ENCODE data around the gene OSBPL2.

OSBPL2 gene

GRCh38 chr20:62229667-62230066 is 8.7 kb upstream of the OSBPL2 start:
- TF ChIP-seq CTCF (IDR thresholded peaks at IDR 0.05; ENCODE audit: control extremely low read depth, extremely low read depth, low read depth, missing control alignments): no peak
- CTCF ChIA-PET: no interaction called here
- POLR2A ChIA-PET: no interaction called here
- DNase-seq (ENCODE audit: extremely low spot score): no peak

- no peak for TF ChIP-seq CTCF (IDR thresholded peaks at IDR 0.05; ENCODE audit: control extremely low read depth, extremely low read depth, low read depth, missing control alignments)
- DNase-seq (ENCODE audit: extremely low spot score): no peak
- ChIA-PET CTCF (no interaction called here), POLR2A (no interaction called here)
Measured at GRCh38 chr20:62230276-62230675, 8.0 kb upstream of the OSBPL2 start.

GRCh38 chr20:62230696-62231095 is 7.6 kb upstream of the OSBPL2 start:
- POLR2A ChIA-PET: no interaction called here
- TF ChIP-seq CTCF (IDR thresholded peaks at IDR 0.05; ENCODE audit: control extremely low read depth, extremely low read depth, low read depth, missing control alignments): no peak
- no peak for DNase-seq (ENCODE audit: extremely low spot score)
- CTCF ChIA-PET: no interaction called here

GRCh38 chr20:62231292-62231691 is 7.0 kb upstream of the OSBPL2 start:
- ChIA-PET CTCF (no interaction called here), POLR2A (no interaction called here)
- no peak for DNase-seq (ENCODE audit: extremely low spot score)

GRCh38 chr20:62232194-62232593 is 6.1 kb upstream of the OSBPL2 start:
- TF ChIP-seq CTCF (IDR thresholded peaks at IDR 0.05; ENCODE audit: control extremely low read depth, extremely low read depth, low read depth, missing control alignments): no peak
- ChIA-PET CTCF (no interaction called here), POLR2A (no interaction called here)
- DNase-seq (ENCODE audit: extremely low spot score): no peak

More at GRCh38 chr20:62231292-62231691, 7.0 kb upstream of the OSBPL2 start:
- TF ChIP-seq CTCF (IDR thresholded peaks at IDR 0.05; ENCODE audit: control extremely low read depth, extremely low read depth, low read depth, missing control alignments): no peak

- TF ChIP-seq CTCF (IDR thresholded peaks at IDR 0.05; ENCODE audit: control extremely low read depth, extremely low read depth, low read depth, missing control alignments): no peak
- no peak for DNase-seq (ENCODE audit: extremely low spot score)
- POLR2A ChIA-PET: no interaction called here
- CTCF ChIA-PET: interaction anchor here (1.4 kb wide), 1 partner anchor 23 kb away, joined by 3 read pairs; no protein-coding TSS in a partner anchor
Measured at GRCh38 chr20:62232770-62233645, 5.3 kb upstream of the OSBPL2 start.

Measured in GM10248 (cell line).